ENCODE data around the gene IFT43.

DNA sequence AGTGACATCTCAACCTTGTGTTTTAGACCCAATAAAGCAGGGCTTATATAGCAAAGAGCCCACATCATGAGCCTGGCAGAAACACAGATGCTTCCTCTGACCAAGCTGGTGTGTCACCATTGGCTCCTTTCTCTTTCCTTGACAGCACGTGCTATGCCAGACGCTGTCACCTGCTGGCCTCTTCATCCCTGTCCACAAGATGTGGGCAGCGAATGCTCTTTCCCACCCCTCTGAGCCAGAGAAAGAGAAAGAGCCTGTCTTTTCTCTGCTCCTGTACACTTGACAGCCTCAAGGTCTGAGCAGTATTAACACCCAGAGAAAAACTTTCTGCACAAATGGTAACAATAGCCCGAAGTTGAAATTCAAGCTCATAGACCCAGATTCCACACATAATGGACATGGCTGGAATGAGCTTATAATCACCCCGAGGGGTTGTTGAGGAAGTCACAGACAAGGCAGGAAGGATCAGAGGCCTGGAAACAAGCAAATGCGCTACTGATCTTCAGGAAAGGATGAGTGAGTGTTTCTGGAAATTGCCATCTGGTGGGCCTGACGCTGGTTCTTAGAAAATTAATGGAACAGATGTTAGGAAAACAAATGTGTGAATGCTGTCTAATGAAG is 12.7 kb upstream of the IFT43 start:
- TF ChIP-seq POLR2A (IDR thresholded peaks at IDR 0.05; ENCODE audit: low read depth, low read length) (no peak), POLR2AphosphoS5 (IDR thresholded peaks at IDR 0.05; ENCODE audit: low read depth, low read length) (no peak), TAF1 (IDR thresholded peaks at IDR 0.05; ENCODE audit: low read depth, low read length) (no peak), SPI1 (IDR thresholded peaks at IDR 0.05; ENCODE audit: low read depth, low read length) (no peak)
